ENCODE results near the gene MAGI2.

DNA sequence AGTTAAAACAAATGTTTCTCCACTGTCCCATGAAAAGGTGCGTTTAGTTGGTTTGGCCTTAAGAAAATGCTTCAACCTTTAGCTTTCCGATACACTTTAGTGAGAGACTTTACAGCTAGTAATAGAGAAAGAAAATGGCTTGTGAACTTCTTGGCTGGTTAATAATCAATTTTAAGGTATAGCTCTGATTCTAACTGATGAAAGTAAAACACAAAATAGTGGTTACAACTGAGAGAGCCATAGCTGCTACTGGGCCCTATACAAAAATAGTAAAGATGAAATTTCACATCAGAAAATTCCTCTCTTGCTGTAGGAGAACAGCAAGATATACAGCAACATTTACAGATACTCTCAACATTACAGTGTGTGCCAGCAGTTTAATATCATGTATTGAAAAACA is 1283.5 kb downstream of the MAGI2 start:
- TF ChIP-seq, protein P1, sequence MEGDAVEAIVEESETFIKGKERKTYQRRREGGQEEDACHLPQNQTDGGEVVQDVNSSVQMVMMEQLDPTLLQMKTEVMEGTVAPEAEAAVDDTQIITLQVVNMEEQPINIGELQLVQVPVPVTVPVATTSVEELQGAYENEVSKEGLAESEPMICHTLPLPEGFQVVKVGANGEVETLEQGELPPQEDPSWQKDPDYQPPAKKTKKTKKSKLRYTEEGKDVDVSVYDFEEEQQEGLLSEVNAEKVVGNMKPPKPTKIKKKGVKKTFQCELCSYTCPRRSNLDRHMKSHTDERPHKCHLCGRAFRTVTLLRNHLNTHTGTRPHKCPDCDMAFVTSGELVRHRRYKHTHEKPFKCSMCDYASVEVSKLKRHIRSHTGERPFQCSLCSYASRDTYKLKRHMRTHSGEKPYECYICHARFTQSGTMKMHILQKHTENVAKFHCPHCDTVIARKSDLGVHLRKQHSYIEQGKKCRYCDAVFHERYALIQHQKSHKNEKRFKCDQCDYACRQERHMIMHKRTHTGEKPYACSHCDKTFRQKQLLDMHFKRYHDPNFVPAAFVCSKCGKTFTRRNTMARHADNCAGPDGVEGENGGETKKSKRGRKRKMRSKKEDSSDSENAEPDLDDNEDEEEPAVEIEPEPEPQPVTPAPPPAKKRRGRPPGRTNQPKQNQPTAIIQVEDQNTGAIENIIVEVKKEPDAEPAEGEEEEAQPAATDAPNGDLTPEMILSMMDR (IDR thresholded peaks at IDR 0.05) = no peak
- no peak for TF ChIP-seq POLR2A (IDR thresholded peaks at IDR 0.05)
